Lower leg skin (tissue), 3 donors: Measurements from ENCODE around the gene C6orf58.

Experiments
- POLR2A ChIP-seq, 2 donors: fragments of 450-650 bp; IDR thresholded peaks; one replicate each; pipeline ENCODE4 v1.6.1; 2016 to 2017; ENCODE audit warnings: antibody characterized with exemption in 2 of 2, mild to moderate bottlenecking in 1 of 2, moderate library complexity in 1 of 2
- TF ChIP-seq, protein P1 (sequence below), 3 donors: fragments of 450-650 bp; IDR thresholded peaks; one replicate each; pipeline ENCODE4 v1.5.1; 2016; ENCODE audit warnings: antibody characterized with exemption in 3 of 3, mild to moderate bottlenecking in 3 of 3, moderate library complexity in 2 of 3

DNA sequence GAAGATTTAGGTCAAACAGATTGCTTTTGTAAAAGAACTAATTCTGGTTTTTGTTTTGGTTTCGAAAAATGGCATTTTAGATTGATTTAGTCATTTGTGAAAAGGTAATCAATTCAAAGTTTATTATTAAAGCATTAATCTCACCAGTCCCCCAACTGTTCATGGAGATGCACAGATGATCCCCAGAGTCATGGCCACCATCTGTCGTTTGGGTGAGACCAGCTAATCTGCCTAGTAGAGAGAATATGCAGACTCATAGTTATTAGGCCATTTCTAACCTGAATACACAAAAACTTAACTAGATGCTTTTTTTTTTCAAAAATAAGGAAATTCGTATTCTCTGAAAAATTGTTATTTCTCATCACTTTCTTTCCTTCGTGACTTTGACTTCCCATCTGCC, 58.1 kb downstream of the C6orf58 start:
- no peak for TF ChIP-seq POLR2A (IDR thresholded peaks at IDR 0.05)
- TF ChIP-seq, protein P1, sequence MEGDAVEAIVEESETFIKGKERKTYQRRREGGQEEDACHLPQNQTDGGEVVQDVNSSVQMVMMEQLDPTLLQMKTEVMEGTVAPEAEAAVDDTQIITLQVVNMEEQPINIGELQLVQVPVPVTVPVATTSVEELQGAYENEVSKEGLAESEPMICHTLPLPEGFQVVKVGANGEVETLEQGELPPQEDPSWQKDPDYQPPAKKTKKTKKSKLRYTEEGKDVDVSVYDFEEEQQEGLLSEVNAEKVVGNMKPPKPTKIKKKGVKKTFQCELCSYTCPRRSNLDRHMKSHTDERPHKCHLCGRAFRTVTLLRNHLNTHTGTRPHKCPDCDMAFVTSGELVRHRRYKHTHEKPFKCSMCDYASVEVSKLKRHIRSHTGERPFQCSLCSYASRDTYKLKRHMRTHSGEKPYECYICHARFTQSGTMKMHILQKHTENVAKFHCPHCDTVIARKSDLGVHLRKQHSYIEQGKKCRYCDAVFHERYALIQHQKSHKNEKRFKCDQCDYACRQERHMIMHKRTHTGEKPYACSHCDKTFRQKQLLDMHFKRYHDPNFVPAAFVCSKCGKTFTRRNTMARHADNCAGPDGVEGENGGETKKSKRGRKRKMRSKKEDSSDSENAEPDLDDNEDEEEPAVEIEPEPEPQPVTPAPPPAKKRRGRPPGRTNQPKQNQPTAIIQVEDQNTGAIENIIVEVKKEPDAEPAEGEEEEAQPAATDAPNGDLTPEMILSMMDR (IDR thresholded peaks at IDR 0.05) = no peak
